HCT116 (cell line): ENCODE data around the gene FBXO8. TPM values are rescaled to one million over a fixed set of nuclear protein-coding genes. Genes with fewer than 3 reads are reported as not detected.

Experiments used
- ATAC-seq: fragments of 200-7000 bp; cut with Tn5 transposase; 2 replicates; pipeline ENCODE4 v1.9.1; 2020; ENCODE audit warnings: mild to moderate bottlenecking, moderate library complexity
- BruUV-seq: library from RNA; stranded (reverse); fragments of 400-500 nt; replicated peaks from 2 replicates; lab custom pipeline; 2021; lab: Mats Ljungman, UMichigan
- CTCF ChIA-PET: fragments of 300-600 bp; sonication (Branson Sonifier 250); formaldehyde crosslinking; loops from one replicate; lab custom pipeline; 2021; ENCODE audit warnings: antibody characterized with exemption; lab: Charles Lee
- POLR2A ChIA-PET: fragments of 300-600, 350-600 bp; sonication (Branson Sonifier 250); formaldehyde crosslinking; loops from one replicate; lab custom pipeline; 2021; ENCODE audit warnings: antibody characterized with exemption; lab: Charles Lee
- RAD21 ChIA-PET, 2 experiments: fragments of 300-600 bp; sonication (Branson Sonifier 250); formaldehyde crosslinking; loops; one replicate each; lab custom pipeline; 2023; ENCODE audit warnings: low total read pairs in 2 of 2; ENCODE audit not compliant: uncharacterized antibody in 2 of 2, unreplicated experiment in 2 of 2, low non-redundant PET in 1 of 2; lab: Charles Lee
- DNase-seq: peaks from one replicate; pipeline ENCODE4 v3.0.0-alpha.2; 2010; ENCODE audit warnings: low read depth, low spot score
- H2AFZ ChIP-seq: fragments of 200-600 bp; shearing (Covaris generic), sonication (generic); 2 replicates; pipeline ENCODE4 v1.6.1; 2017; ENCODE audit warnings: low read depth, mixed run types, mixed read lengths, antibody characterized with exemption, low read length; ENCODE audit not compliant: poor library complexity, severe bottlenecking
- H3K27ac ChIP-seq: 2 replicates; pipeline ENCODE4 v1.5.1; 2012; ENCODE audit warnings: low read depth, low read length
- H3K27me3 ChIP-seq: fragments of 200-600 bp; sonication (generic); 2 replicates; pipeline ENCODE4 v1.6.1; 2016; ENCODE audit warnings: mixed run types, low read length, mixed read lengths; ENCODE audit not compliant: insufficient read depth
- H3K36me3 ChIP-seq, 2 experiments: fragments of 200-500 bp in 1 of 2; fragments of 200-600 bp in 1 of 2; sonication (Bioruptor generic) in 1 of 2; sonication (generic) in 1 of 2; 2 replicates each; pipeline versions ENCODE4 v1.5.1 to v1.6.1; 2014 to 2016; ENCODE audit warnings: low read length in 2 of 2, inconsistent platforms in 1 of 2, mixed read lengths in 1 of 2, mixed run types in 1 of 2; ENCODE audit not compliant: insufficient read depth in 2 of 2, control insufficient read depth in 1 of 2
- H3K4me1 ChIP-seq, 2 experiments: fragments of 200-600 bp in 1 of 2; sonication (generic) in 1 of 2; 2 replicates each; pipeline versions ENCODE4 v1.5.1 to v1.6.1; 2012 to 2017; ENCODE audit warnings: low read length in 2 of 2, inconsistent platforms in 1 of 2, mild to moderate bottlenecking in 1 of 2, mixed read lengths in 1 of 2, mixed run types in 1 of 2, moderate library complexity in 1 of 2; ENCODE audit not compliant: insufficient read depth in 2 of 2, control insufficient read depth in 1 of 2
- H3K4me2 ChIP-seq: fragments of 200-600 bp; sonication (generic); 2 replicates; pipeline ENCODE4 v1.6.1; 2017; ENCODE audit warnings: mixed run types, low read length, mixed read lengths
- H3K4me3 ChIP-seq, 2 experiments: fragments of 200-600 bp in 1 of 2; sonication (generic) in 1 of 2; replicated peaks in 1 of 2; 2 replicates each; pipeline ENCODE4 v1.5.1; 2011 to 2016; ENCODE audit warnings: low read length in 2 of 2, control low read depth in 1 of 2, low read depth in 1 of 2, mild to moderate bottlenecking in 1 of 2, mixed read lengths in 1 of 2, mixed run types in 1 of 2
- H3K79me2 ChIP-seq: fragments of 200-600 bp; sonication (generic); 2 replicates; pipeline ENCODE4 v1.6.1; 2017; ENCODE audit warnings: mild to moderate bottlenecking, mixed run types, low read length, moderate library complexity, mixed read lengths; ENCODE audit not compliant: insufficient read depth
- H3K9ac ChIP-seq: fragments of 200-600 bp; sonication (generic); 2 replicates; pipeline ENCODE4 v1.6.1; 2016; ENCODE audit warnings: low read length, mixed read lengths
- H3K9me2 ChIP-seq: fragments of 200-600 bp; sonication (generic), shearing (Covaris generic); 2 replicates; pipeline ENCODE4 v1.6.1; 2017; ENCODE audit warnings: mixed run types, mild to moderate bottlenecking, moderate library complexity; ENCODE audit not compliant: insufficient read depth
- H3K9me3 ChIP-seq, 2 experiments: fragments of 200-500 bp in 1 of 2; fragments of 200-600 bp in 1 of 2; sonication (Bioruptor generic) in 1 of 2; sonication (generic) in 1 of 2; 2 replicates each; pipeline ENCODE4 v1.6.1; 2014 to 2017; ENCODE audit warnings: low read length in 2 of 2, mixed read lengths in 2 of 2, inconsistent platforms in 1 of 2, low read depth in 1 of 2, mild to moderate bottlenecking in 1 of 2, mixed run types in 1 of 2, moderate library complexity in 1 of 2; ENCODE audit not compliant: control insufficient read depth in 1 of 2, insufficient read depth in 1 of 2
- H4K20me1 ChIP-seq: fragments of 200-600 bp; sonication (generic), shearing (Covaris generic); 2 replicates; pipeline ENCODE4 v1.6.1; 2017; ENCODE audit warnings: mixed run types, mild to moderate bottlenecking, moderate library complexity; ENCODE audit not compliant: insufficient read depth
- CBX3 ChIP-seq: IDR thresholded peaks from 2 replicates; pipeline ENCODE4 v1.6.1; 2012; ENCODE audit warnings: low read depth
- ELF1 ChIP-seq: IDR thresholded peaks from 2 replicates; pipeline ENCODE4 v1.6.1; 2012; ENCODE audit warnings: low read depth, borderline replicate concordance
- EZH2 ChIP-seq: fragments of 200-600 bp; sonication (generic); IDR thresholded peaks from 2 replicates; pipeline ENCODE4 v1.6.1; 2017; ENCODE audit warnings: antibody characterized with exemption, mixed run types
- EZH2phosphoT487 ChIP-seq: fragments of 200-600 bp; IDR thresholded peaks from 2 replicates; pipeline ENCODE4 v1.6.1; 2018; ENCODE audit warnings: antibody characterized with exemption, borderline replicate concordance
- JUND ChIP-seq: IDR thresholded peaks from 2 replicates; pipeline ENCODE4 v1.6.1; 2012
- MAX ChIP-seq: IDR thresholded peaks from 2 replicates; pipeline ENCODE4 v1.6.1; 2012
- POLR2AphosphoS5 ChIP-seq: IDR thresholded peaks from 2 replicates; pipeline ENCODE4 v1.6.1; 2011; ENCODE audit warnings: mild to moderate bottlenecking, low read depth, low read length, moderate library complexity
- RAD21 ChIP-seq: IDR thresholded peaks from 2 replicates; pipeline ENCODE4 v1.6.1; 2012; ENCODE audit warnings: low read depth, mild to moderate bottlenecking
- SIN3A ChIP-seq: IDR thresholded peaks from 2 replicates; pipeline ENCODE4 v1.6.1; 2012; ENCODE audit warnings: low read depth
- SP1 ChIP-seq: IDR thresholded peaks from 2 replicates; pipeline ENCODE4 v1.6.1; 2012; ENCODE audit warnings: low read depth
- SRF ChIP-seq: IDR thresholded peaks from 2 replicates; pipeline ENCODE4 v1.6.1; 2012; ENCODE audit warnings: low read depth
- TCF7L2 ChIP-seq: IDR thresholded peaks from 2 replicates; pipeline ENCODE4 v1.7.0; 2011; ENCODE audit warnings: borderline replicate concordance, inconsistent platforms; ENCODE audit not compliant: insufficient read depth, insufficient read length; ENCODE audit errors: extremely low read depth
- YY1 ChIP-seq: IDR thresholded peaks from 2 replicates; pipeline ENCODE4 v1.6.1; 2011; ENCODE audit warnings: low read length, low read depth, moderate library complexity, mild to moderate bottlenecking; ENCODE audit not compliant: insufficient replicate concordance; ENCODE audit errors: extremely low read depth
- ZFX ChIP-seq: fragments of 450-650 bp; IDR thresholded peaks from 2 replicates; pipeline ENCODE4 v1.6.1; 2017
- intact Hi-C: fragments of 100-400 bp; cut with micrococcal nuclease; formaldehyde crosslinking; loops from 2 replicates; pipeline ENCODE4 v1.10.0; 2022
- total RNA-seq: library from RNA; stranded (reverse); gene quantifications from one replicate; pipeline ENCODE4 v1.2.1, GENCODE V29; 2021; ENCODE audit not compliant: unreplicated experiment
- TF ChIP-seq, protein P1 (sequence below): IDR thresholded peaks from 2 replicates; pipeline ENCODE4 v1.6.1; 2011; ENCODE audit warnings: mild to moderate bottlenecking, low read length, moderate library complexity; ENCODE audit not compliant: insufficient replicate concordance; ENCODE audit errors: extremely low read depth
- TF ChIP-seq, protein P2 (sequence below), 3 experiments: fragments of 200-600 bp in 1 of 3; sonication (generic) in 1 of 3; IDR thresholded peaks in 2 of 3; conservative IDR thresholded peaks in 1 of 3; 2 replicates each; pipeline ENCODE4 v1.5.1; 2012 to 2017; ENCODE audit warnings: low read depth in 2 of 3, low read length in 2 of 3, antibody characterized with exemption in 1 of 3, borderline replicate concordance in 1 of 3, control low read depth in 1 of 3, mild to moderate bottlenecking in 1 of 3, mixed read lengths in 1 of 3, mixed run types in 1 of 3, moderate library complexity in 1 of 3; ENCODE audit not compliant: insufficient read depth in 1 of 3

FBXO8 gene
- total RNA-seq, 1 experiment from 2014 or later: 13.0 TPM

GRCh38 chr4:174230680-174231079, 52.8 kb downstream of the FBXO8 start:
- H3K9me2 ChIP-seq: no peaks in the 10 kb centered on the region
- no peaks in the 10 kb centered on the region for H3K9me3 ChIP-seq
- no peaks in the 10 kb centered on the region for H4K20me1 ChIP-seq
- intact Hi-C loops: no loop called here
- no peaks in the 10 kb centered on the region for H3K79me2 ChIP-seq
- H2AFZ ChIP-seq: no peak overlapping the region
- ChIA-PET POLR2A (no interaction called here), RAD21 (no interaction called here)
- H3K4me3 ChIP-seq: no peak overlapping the region
- no peak overlapping the region for H3K27ac ChIP-seq
- H3K4me1 ChIP-seq: no peaks in the 10 kb centered on the region
- H3K9ac ChIP-seq: no peak overlapping the region
- no peak overlapping the region for H3K4me2 ChIP-seq
- BruUV-seq: no TSS peak
- H3K27me3 ChIP-seq: no peaks in the 10 kb centered on the region
- TF ChIP-seq MAX (no peak), TCF7L2 (no peak), EZH2 (no peak), CBX3 (no peak), ZFX (no peak), POLR2AphosphoS5 (no peak)
- TF ChIP-seq, protein P1, sequence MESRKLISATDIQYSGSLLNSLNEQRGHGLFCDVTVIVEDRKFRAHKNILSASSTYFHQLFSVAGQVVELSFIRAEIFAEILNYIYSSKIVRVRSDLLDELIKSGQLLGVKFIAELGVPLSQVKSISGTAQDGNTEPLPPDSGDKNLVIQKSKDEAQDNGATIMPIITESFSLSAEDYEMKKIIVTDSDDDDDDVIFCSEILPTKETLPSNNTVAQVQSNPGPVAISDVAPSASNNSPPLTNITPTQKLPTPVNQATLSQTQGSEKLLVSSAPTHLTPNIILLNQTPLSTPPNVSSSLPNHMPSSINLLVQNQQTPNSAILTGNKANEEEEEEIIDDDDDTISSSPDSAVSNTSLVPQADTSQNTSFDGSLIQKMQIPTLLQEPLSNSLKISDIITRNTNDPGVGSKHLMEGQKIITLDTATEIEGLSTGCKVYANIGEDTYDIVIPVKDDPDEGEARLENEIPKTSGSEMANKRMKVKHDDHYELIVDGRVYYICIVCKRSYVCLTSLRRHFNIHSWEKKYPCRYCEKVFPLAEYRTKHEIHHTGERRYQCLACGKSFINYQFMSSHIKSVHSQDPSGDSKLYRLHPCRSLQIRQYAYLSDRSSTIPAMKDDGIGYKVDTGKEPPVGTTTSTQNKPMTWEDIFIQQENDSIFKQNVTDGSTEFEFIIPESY: no peak
- TF ChIP-seq, all 23 proteins: peak for 0
- ATAC-seq (no peak), DNase-seq (no peak)
- CTCF ChIA-PET: no interaction called here
- no peaks in the 10 kb centered on the region for H3K36me3 ChIP-seq

GRCh38 chr4:174230148-174230547, 53.3 kb downstream of the FBXO8 start:
- H3K4me1 ChIP-seq: no peaks in the 10 kb centered on the region
- no peaks in the 10 kb centered on the region for H3K79me2 ChIP-seq
- no peaks in the 10 kb centered on the region for H3K9me2 ChIP-seq
- no peaks in the 10 kb centered on the region for H3K27me3 ChIP-seq
- H3K36me3 ChIP-seq: no peaks in the 10 kb centered on the region
- ATAC-seq: no peak
- no peak overlapping the region for H2AFZ ChIP-seq
- no peak overlapping the region for H3K9ac ChIP-seq
- H4K20me1 ChIP-seq: no peaks in the 10 kb centered on the region
- RAD21 ChIA-PET: no interaction called here
- no TSS peak for BruUV-seq
- intact Hi-C loops: no loop called here
- POLR2A ChIA-PET: no interaction called here
- CTCF ChIA-PET: no interaction called here
- H3K9me3 ChIP-seq: no peaks in the 10 kb centered on the region
- no peak overlapping the region for H3K4me3 ChIP-seq
- no peak overlapping the region for H3K27ac ChIP-seq
- DNase-seq: no peak
- H3K4me2 ChIP-seq: no peak overlapping the region
- TF ChIP-seq MAX (no peak), ELF1 (no peak), EZH2phosphoT487 (no peak), JUND (no peak), SRF (no peak), POLR2AphosphoS5 (no peak), ZFX (no peak), SP1 (no peak), SIN3A (no peak), TCF7L2 (no peak), YY1 (no peak), EZH2 (no peak), RAD21 (no peak)
- TF ChIP-seq, protein P2, sequence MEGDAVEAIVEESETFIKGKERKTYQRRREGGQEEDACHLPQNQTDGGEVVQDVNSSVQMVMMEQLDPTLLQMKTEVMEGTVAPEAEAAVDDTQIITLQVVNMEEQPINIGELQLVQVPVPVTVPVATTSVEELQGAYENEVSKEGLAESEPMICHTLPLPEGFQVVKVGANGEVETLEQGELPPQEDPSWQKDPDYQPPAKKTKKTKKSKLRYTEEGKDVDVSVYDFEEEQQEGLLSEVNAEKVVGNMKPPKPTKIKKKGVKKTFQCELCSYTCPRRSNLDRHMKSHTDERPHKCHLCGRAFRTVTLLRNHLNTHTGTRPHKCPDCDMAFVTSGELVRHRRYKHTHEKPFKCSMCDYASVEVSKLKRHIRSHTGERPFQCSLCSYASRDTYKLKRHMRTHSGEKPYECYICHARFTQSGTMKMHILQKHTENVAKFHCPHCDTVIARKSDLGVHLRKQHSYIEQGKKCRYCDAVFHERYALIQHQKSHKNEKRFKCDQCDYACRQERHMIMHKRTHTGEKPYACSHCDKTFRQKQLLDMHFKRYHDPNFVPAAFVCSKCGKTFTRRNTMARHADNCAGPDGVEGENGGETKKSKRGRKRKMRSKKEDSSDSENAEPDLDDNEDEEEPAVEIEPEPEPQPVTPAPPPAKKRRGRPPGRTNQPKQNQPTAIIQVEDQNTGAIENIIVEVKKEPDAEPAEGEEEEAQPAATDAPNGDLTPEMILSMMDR (IDR thresholded peaks at IDR 0.05 in 2 of 3, conservative IDR thresholded peaks at IDR 0.05 in 1 of 3; ENCODE audit: borderline replicate concordance in 1 of 3, insufficient read depth in 1 of 3, low read depth in 2 of 3, low read length in 2 of 3): no peak
